Motor neuron (in vitro differentiated cells): ENCODE results near the gene FARP2. TPM values are rescaled to one million over a fixed set of nuclear protein-coding genes. Genes with fewer than 3 reads are reported as not detected.

Experiments used
- ATAC-seq, 8 experiments: fragments of 200-7000 bp; cut with Tn5 transposase; replicated peaks in 6 of 8; 2 replicates each; pipeline ENCODE4 v1.8.0; 2021; ENCODE audit warnings: mild to moderate bottlenecking in 8 of 8, moderate library complexity in 8 of 8
- H3K27ac ChIP-seq, 2 donors: fragments of 250-450 bp; sonication (Bioruptor Pico); 2 replicates each; pipeline ENCODE4 v1.9.0; 2021; ENCODE audit warnings: antibody characterized with exemption in 2 of 2, mild to moderate bottlenecking in 2 of 2, moderate library complexity in 1 of 2
- H3K4me1 ChIP-seq, 2 donors: fragments of 250-450 bp; sonication (Bioruptor Pico); replicated peaks in 1 of 2; 2 replicates each; pipeline ENCODE4 v1.6.1; 2021; ENCODE audit warnings: antibody characterized with exemption in 2 of 2, mild to moderate bottlenecking in 2 of 2, moderate library complexity in 1 of 2
- H3K4me3 ChIP-seq, 5 donors: fragments of 250-450 bp; sonication (Bioruptor Pico); 2 replicates each; pipeline ENCODE4 v1.9.0; 2021; ENCODE audit warnings: antibody characterized with exemption in 5 of 5, mild to moderate bottlenecking in 5 of 5, moderate library complexity in 4 of 5
- WGBS, 10 experiments: fragments of 450-650 bp; shearing (Covaris generic); methylation state at CpG; one replicate each; pipeline ENCODE4 v1.0.0; 2022; 5-methylcytosine and 5-hydroxymethylcytosine counted together
- in situ Hi-C, 9 experiments: fragments of 400-800 bp; cut with MboI; loops; one replicate each; pipeline ENCODE4 v1.15.0; 2021; ENCODE audit warnings: low sequenced_read_pairs in 9 of 9, low pct_unique_long_range_greater_than_20kb in 2 of 9; ENCODE audit not compliant: unreplicated experiment in 9 of 9
- total RNA-seq, 8 experiments: library from RNA; unstranded; fragments of 300-600 nt; gene quantifications; 2 replicates each; pipeline versions ENCODE4 v1.2.3 to v1.2.4, GENCODE V29; 2022

Gene FARP2
- total RNA-seq, 8 experiments from 2014 or later, result 11.9 to 41.2 (median 22.8) TPM

- no peak overlapping the region for H3K27ac ChIP-seq
- WGBS, 10 experiments, result 80 to 100% (median 88%) methylated on average over 2 to 4 of the region's 9 CpGs; no CpG with 5 or more reads in 7 of the 10 experiments
- in situ Hi-C loops, result no loop called here
- no peak for ATAC-seq
- no peak overlapping the region for H3K4me3 ChIP-seq
- H3K4me1 ChIP-seq, result no peaks in the 10 kb centered on the region
These were observed 127.2 kb downstream of the FARP2 start for GRCh38 chr2:241483305-241483704.

- in situ Hi-C loops, result no loop called here
These were observed 129.3 kb downstream of the FARP2 start for GRCh38 chr2:241485172-241485911.

DNA sequence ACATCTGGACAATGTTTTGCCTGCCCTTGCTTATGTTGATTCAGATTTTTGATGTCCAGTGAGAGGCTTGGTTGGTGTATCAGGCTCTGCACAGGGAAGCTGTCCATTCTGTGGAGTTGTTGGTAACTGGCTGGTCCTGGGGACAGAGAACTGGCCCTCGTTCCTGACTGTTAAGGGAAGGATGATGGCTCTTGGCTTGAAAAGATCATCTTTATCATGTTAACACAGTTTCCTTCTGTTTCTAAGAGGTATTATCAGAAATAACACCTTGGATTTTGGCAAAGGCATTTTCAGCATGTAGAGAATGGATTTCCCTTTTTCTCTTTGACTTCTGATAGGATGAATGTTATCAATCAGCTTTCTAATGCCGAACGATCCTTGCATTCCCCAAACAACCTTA, 133.0 kb downstream of the FARP2 start:
- 67 to 100% (median 100%) methylated on average over 1 to 3 of the region's 3 CpGs; no CpG with 5 or more reads in 3 of the 10 experiments for WGBS, 10 experiments
- Histone ChIP-seq H3K4me1 (no peaks in the 10 kb centered on the region), H3K27ac (no peak overlapping the region), H3K4me3 (no peak overlapping the region)
- in situ Hi-C loops, result no loop called here
- ATAC-seq, result no peak

More at GRCh38 chr2:241485172-241485911, 129.3 kb downstream of the FARP2 start:
- Histone ChIP-seq H3K4me3 (no peak overlapping the region), H3K4me1 (no peaks in the 10 kb centered on the region), H3K27ac (no peak overlapping the region)
- ATAC-seq, result no peak
- WGBS, 10 experiments, result no CpG with 5 or more reads among the region's 1 CpG

DNA sequence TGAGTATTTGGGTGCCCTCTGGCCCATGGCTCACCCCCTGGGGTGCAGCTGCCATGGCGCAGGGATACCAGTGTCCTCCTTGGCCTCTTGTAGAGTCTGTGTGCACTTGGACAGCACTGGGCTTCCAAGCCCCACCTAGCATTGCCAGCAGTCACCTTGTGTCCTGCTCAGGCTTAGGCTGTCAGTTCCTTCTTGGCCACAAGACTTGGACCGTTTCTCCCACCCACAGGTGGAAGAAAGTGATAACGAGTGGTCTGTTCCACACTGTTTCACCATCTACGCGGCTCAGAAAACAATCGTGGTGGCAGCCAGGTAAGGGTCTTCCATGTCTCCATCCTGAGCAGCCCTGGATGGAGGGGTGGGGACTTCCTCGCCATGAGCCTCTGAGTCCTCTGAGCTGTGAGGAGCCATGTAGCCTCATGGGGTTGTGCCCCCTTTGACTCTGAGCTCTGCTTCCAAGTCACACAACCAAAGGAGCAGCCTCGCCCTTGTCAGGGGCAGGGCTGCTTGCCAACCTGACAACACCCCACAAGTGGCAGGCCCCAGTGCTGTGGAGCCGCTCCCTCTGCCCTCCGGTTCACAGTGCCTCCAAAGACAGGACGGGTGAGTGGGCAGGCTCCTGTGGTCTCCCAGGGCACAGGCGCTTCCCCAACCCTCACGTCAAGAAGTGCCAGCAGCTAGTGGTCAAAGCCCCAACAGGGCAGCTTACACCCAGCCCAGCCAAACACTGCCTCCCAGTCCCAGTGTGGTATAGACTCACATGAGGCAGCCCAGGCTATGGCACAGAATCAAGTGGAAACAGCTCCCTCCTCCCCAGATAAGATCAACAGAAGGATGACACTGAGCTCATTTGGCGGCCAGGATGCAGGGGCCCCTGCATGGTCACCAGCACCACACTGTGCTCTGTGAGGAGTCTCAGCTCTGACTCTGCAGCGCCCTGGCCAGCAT, 133.9 kb downstream of the FARP2 start:
- in situ Hi-C loops, result no loop called here
- no peak overlapping the region for H3K27ac ChIP-seq
- no peak overlapping the region for H3K4me3 ChIP-seq
- no peaks in the 10 kb centered on the region for H3K4me1 ChIP-seq
- WGBS, 10 experiments, result 40 to 97% (median 88%) methylated on average over 1 to 9 of the region's 15 CpGs; no CpG with 5 or more reads in 1 of the 10 experiments
- peak; percentile 13 to 70 (median 32) for ATAC-seq

- in situ Hi-C loops, result no loop called here
- 63 to 97% (median 88%) methylated on average over 1 to 11 of the region's 16 CpGs; no CpG with 5 or more reads in 5 of the 10 experiments for WGBS, 10 experiments
- ATAC-seq, result peak in 3 of 8 experiments; percentile 9 to 15 (median 10)
- Histone ChIP-seq H3K4me1 (no peaks in the 10 kb centered on the region), H3K27ac (no peak overlapping the region), H3K4me3 (no peak overlapping the region)
These were observed 134.9 kb downstream of the FARP2 start for GRCh38 chr2:241490825-241491506.

GRCh38 chr2:241491549-241492173, 135.6 kb downstream of the FARP2 start:
- Histone ChIP-seq H3K4me1 (no peaks in the 10 kb centered on the region), H3K4me3 (no peak overlapping the region), H3K27ac (no peak overlapping the region)
- peak in 4 of 8 experiments; percentile 6 to 13 (median 8) for ATAC-seq
- in situ Hi-C loops, result no loop called here
- 80 to 95% (median 92%) methylated on average over 1 to 5 of the region's 15 CpGs; no CpG with 5 or more reads in 5 of the 10 experiments for WGBS, 10 experiments

DNA sequence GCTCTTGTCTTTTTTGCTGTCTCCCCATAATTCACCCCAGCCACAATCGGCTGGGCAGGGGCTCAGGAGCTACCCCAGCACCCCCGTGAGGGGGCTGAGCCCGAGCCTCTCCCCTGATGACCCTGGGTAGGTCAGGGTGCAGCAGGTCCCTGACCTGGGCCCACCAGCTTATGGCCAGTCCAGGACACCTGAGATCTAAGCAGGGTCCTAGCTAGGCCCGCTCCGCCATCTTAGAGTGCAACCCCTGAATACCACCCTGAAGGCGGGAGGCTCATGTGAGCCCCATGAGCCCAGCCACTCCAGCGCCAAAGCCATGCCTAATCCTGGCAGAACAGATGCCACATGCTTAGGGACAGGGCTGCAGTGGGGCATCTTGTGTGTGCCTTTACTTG, 136.1 kb downstream of the FARP2 start:
- Histone ChIP-seq H3K27ac (no peak overlapping the region), H3K4me3 (no peak overlapping the region), H3K4me1 (no peaks in the 10 kb centered on the region)
- in situ Hi-C loops, result no loop called here
- ATAC-seq, result peak in 3 of 8 experiments; percentile 9 to 23 (median 20)
- 90 to 100% methylated on average over 3 of the region's 7 CpGs; no CpG with 5 or more reads in 8 of the 10 experiments for WGBS, 10 experiments

DNA sequence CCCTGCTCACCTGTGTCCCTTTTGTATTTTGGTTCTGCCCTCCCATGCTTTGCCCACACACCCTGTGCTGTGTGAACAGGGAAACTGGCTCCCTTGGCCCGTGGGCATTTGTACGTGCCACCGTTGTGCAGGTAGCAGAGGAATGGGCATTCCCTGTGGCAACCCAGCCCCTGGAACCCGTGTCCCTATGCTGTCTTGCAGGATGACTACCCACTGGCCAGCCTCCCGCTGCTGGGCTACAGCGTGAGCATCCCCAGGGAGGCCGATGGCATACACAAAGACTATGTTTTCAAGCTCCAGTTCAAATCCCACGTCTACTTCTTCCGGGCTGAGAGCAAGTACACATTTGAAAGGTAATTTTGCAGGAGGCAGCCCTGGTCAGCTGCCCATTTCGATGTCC, 137.0 kb downstream of the FARP2 start:
- WGBS, 10 experiments, result 80 to 100% (median 97%) methylated on average over 1 to 5 of the region's 10 CpGs; no CpG with 5 or more reads in 1 of the 10 experiments
- Histone ChIP-seq H3K4me1 (no peaks in the 10 kb centered on the region), H3K27ac (no peak overlapping the region)

DNA sequence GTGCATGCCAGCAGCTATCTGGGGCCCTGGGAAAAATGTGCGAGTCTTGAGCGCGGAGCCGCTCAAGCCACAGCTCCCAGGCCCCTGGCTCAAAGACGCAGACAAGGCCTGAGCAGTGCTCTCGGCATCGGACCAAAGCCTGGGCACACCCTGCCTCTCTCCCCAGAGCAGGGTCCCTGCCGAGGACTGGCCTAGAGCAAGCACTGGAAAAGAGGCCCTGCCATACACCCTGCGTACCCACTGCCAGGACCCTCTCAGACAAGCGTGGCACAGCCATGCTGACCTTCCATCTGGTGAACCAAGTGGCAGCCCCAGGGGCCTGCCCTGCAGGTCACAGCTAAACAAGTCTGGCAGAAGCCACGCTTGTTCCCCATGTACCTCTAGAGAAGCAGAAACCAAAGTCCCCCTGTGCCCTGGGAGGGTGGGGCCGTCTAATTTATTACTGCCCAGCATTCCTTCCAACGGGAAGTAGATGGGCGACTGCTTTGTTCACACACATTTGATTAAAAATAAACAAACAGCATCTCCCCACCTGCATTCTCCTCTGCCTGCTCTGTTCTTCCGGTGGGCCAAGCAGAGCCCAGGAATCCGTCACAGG, 138.3 kb downstream of the FARP2 start:
- in situ Hi-C loops, result no loop called here
- no peaks in the 10 kb centered on the region for H3K4me1 ChIP-seq
- no peak overlapping the region for H3K4me3 ChIP-seq
- no peak overlapping the region for H3K27ac ChIP-seq
- WGBS, 10 experiments, result 80 to 100% (median 97%) methylated on average over 1 to 7 of the region's 16 CpGs; no CpG with 5 or more reads in 3 of the 10 experiments
- no peak for ATAC-seq

More for the DNA sequence above, 137.0 kb downstream of the FARP2 start:
- in situ Hi-C loops, result no loop called here
- H3K4me3 ChIP-seq, result no peak overlapping the region
- no peak for ATAC-seq

DNA sequence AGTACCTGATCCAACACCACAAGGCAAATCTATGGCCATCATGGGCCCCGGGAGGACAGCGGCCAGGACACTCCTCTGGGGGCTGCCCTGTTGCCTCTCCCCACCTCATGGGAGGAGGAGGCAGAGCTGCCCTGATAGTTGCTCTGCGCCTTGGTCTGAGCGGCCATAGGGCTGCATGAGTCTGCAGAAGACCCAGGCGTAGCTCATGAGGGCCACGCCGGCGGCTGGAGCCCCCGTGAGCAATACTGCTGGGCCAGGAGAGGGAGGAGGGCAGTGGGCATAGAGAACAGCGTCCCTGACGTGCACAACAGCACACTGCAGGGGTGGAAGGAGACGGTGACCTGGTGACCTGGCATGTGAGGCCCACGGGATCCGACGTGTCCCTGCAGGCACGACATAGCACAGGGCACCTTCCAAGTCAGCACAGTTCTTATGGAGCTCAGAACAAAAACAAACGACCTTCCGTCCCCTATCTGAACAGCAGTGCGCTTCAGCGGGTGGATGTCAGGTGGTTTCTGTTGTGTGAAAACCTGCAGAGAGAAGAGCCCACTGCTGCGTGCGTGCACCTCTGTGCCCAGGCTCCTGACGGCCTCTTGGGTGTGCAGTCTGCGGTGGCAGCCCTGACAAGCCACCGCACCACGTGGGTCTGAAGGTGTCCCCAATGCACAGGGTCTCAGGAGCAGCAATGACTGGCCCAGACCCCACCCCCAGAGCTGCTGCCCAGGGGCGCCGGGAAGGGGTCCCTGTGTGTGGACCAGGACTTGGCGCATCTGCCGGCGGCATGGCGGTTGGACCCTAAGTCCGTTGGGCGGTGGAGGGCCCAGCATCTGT, 139.3 kb downstream of the FARP2 start:
- Histone ChIP-seq H3K4me1 (no peaks in the 10 kb centered on the region), H3K4me3 (no peak overlapping the region), H3K27ac (no peak overlapping the region)
- ATAC-seq, result no peak
- WGBS, 10 experiments, result 40 to 100% (median 84%) methylated on average over 1 to 12 of the region's 34 CpGs; no CpG with 5 or more reads in 3 of the 10 experiments
- in situ Hi-C loops, result no loop called here

GRCh38 chr2:241496003-241496707, 140.1 kb downstream of the FARP2 start:
- H3K4me3 ChIP-seq, result no peak overlapping the region
- no peak for ATAC-seq
- in situ Hi-C loops, result no loop called here
- H3K4me1 ChIP-seq, result no peaks in the 10 kb centered on the region
- 91 to 100% (median 98%) methylated on average over 1 to 10 of the region's 28 CpGs; no CpG with 5 or more reads in 3 of the 10 experiments for WGBS, 10 experiments
- H3K27ac ChIP-seq, result no peak overlapping the region
